Cardiac muscle cell (in vitro differentiated cells and primary cell): ENCODE results near the gene CASR. TPM values are rescaled to one million over a fixed set of nuclear protein-coding genes. Genes with fewer than 3 reads are reported as not detected.

Experiments used
- DNase-seq, 2 donors: peaks; one replicate each; pipeline versions ENCODE4 v3.0.0 to v3.0.0-alpha.2; 2010 to 2017; ENCODE audit warnings: low read depth in 1 of 2, low spot score in 1 of 2
- H3K27ac ChIP-seq: fragments of 200-600 bp; sonication (generic); 2 replicates; pipeline ENCODE4 v1.5.1; 2016
- H3K27me3 ChIP-seq: fragments of 200-600 bp; sonication (generic); 2 replicates; pipeline ENCODE4 v1.6.0; 2016; ENCODE audit warnings: control low read depth
- H3K36me3 ChIP-seq: fragments of 200-600 bp; sonication (generic); 2 replicates; pipeline ENCODE4 v1.5.1; 2016; ENCODE audit warnings: control low read depth
- H3K4me1 ChIP-seq: fragments of 200-600 bp; sonication (generic); 2 replicates; pipeline ENCODE4 v1.8.1; 2017; ENCODE audit warnings: low read depth, mild to moderate bottlenecking, mixed run types
- H3K4me3 ChIP-seq: fragments of 200-600 bp; sonication (generic); 2 replicates; pipeline ENCODE4 v1.5.1; 2016; ENCODE audit warnings: mild to moderate bottlenecking
- H3K9me3 ChIP-seq: fragments of 200-600 bp; sonication (generic); 2 replicates; pipeline ENCODE4 v1.5.1; 2017; ENCODE audit warnings: low read depth, mild to moderate bottlenecking, control low read depth
- CTCF ChIP-seq: IDR thresholded peaks from 2 replicates; pipeline ENCODE4 v1.5.1; 2012; ENCODE audit warnings: low read depth, mild to moderate bottlenecking, low read length
- polyA plus RNA-seq: library from polyadenylated mRNA; unstranded; fragments of >200 nt; fragmentation: Nextera tagmentation; extraction: Ambion mirVana; gene quantifications from 2 replicates; pipeline ENCODE4 v1.2.1, GENCODE V29; 2016
- total RNA-seq: library from RNA; depleted of rRNA; stranded (reverse); fragments of >200 nt; gene quantifications from 2 replicates; pipeline ENCODE4 v1.2.3, GENCODE V29; 2016

Gene CASR
- total and polyA plus RNA-seq, 2 experiments from 2014 or later: 0.06 TPM; not detected in 1

- peaks cover 82% of the 10 kb centered on the region for H3K27me3 ChIP-seq
- no peak for TF ChIP-seq CTCF
Observed at GRCh38 chr3:122184591-122184929, 1.1 kb downstream of the CASR start.

DNA sequence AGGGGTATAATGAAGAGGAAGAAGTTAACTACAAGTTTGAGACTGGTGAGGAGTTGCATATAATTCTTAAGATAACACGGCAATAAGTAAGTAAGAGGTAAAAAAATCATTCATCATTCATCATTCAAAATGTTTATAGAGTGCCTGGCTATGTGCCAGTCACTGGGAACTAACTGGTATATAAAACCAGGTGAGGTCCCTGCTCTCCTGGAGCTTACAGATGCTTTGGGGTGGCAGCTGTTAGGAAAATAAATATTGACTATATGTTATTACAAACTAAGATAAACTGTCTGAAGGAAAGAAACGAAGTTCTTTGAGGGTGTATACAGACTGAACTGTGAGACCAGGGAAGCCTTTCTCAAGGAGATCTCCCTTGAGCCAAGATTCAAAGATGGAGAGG lies 2.9 kb downstream of the CASR start:
- TF ChIP-seq CTCF: no peak
- H3K4me3 ChIP-seq: no peak overlapping the region
- no peaks in the 10 kb centered on the region for H3K9me3 ChIP-seq
- DNase-seq: no peak
- H3K27ac ChIP-seq: no peak overlapping the region
- peaks cover 13% of the 10 kb centered on the region for H3K4me1 ChIP-seq
- peaks cover 69% of the 10 kb centered on the region for H3K27me3 ChIP-seq
- H3K36me3 ChIP-seq: no peaks in the 10 kb centered on the region

More at GRCh38 chr3:122184591-122184929, 1.1 kb downstream of the CASR start:
- no peak for DNase-seq
- Histone ChIP-seq H3K9me3 (no peaks in the 10 kb centered on the region), H3K4me1 (peaks cover 8% of the 10 kb centered on the region), H3K27ac (no peak overlapping the region), H3K4me3 (peak overlapping the region; percentile 31), H3K36me3 (no peaks in the 10 kb centered on the region)

DNA sequence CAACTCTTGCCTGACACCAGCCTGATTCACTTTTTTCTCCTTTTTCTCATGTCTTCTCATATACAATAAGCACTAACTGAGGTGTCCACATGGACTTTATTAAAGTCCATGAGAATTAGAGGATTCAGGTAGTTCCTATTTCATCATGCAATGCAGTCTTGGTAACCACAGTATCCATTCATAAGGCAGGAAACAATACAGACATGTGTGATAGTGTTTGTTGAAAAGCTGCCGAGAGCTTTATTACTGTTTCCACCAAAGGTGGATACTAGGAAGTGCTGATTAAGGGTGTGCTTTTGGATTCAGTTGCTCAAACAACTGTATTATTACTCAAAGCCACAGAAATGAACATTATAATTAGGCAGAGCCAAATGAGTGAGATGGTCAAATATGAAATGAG lies 5.3 kb downstream of the CASR start:
- Histone ChIP-seq H3K27me3 (peaks cover 45% of the 10 kb centered on the region), H3K27ac (no peak overlapping the region), H3K9me3 (no peaks in the 10 kb centered on the region), H3K36me3 (no peaks in the 10 kb centered on the region), H3K4me1 (peaks cover 10% of the 10 kb centered on the region), H3K4me3 (no peak overlapping the region)
- no peak for TF ChIP-seq CTCF
- no peak for DNase-seq

GRCh38 chr3:122189357-122189756 lies 5.9 kb downstream of the CASR start:
- Histone ChIP-seq H3K36me3 (no peaks in the 10 kb centered on the region), H3K9me3 (no peaks in the 10 kb centered on the region), H3K27ac (no peak overlapping the region), H3K4me3 (no peak overlapping the region), H3K4me1 (peaks cover 10% of the 10 kb centered on the region), H3K27me3 (peaks cover 39% of the 10 kb centered on the region)
- TF ChIP-seq CTCF: no peak
- DNase-seq: no peak

- H3K9me3 ChIP-seq: no peaks in the 10 kb centered on the region
- no peak overlapping the region for H3K4me3 ChIP-seq
- peaks cover 27% of the 10 kb centered on the region for H3K27me3 ChIP-seq
- H3K27ac ChIP-seq: no peak overlapping the region
- no peaks in the 10 kb centered on the region for H3K36me3 ChIP-seq
- peaks cover 10% of the 10 kb centered on the region for H3K4me1 ChIP-seq
- no peak for TF ChIP-seq CTCF
- DNase-seq: no peak
Observed at GRCh38 chr3:122190525-122190924, 7.1 kb downstream of the CASR start.

DNA sequence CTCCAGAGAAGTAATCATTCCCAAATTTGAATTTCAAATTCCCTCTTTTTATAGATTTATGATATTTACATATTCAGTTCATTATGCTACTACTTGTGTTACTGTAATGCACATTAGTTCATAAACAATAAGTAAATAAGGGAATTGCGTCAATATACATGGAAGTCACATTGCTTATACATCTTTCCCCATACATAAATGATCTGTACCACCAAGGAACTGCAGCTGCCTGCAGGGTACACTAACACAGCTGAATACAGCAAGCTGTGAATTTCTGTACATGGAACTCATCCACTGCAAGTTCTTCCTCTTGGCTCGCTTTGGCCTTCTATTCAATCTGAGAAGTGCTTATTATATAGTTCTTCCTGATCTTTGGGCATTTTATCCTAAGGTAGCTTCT lies 15.5 kb downstream of the CASR start:
- no peaks in the 10 kb centered on the region for H3K36me3 ChIP-seq
- H3K27ac ChIP-seq: no peak overlapping the region
- H3K4me3 ChIP-seq: no peak overlapping the region
- DNase-seq: no peak
- no peaks in the 10 kb centered on the region for H3K9me3 ChIP-seq
- H3K27me3 ChIP-seq: no peaks in the 10 kb centered on the region
- H3K4me1 ChIP-seq: no peaks in the 10 kb centered on the region
- TF ChIP-seq CTCF: no peak
